ENCODE data around the gene SHROOM4.

DNA sequence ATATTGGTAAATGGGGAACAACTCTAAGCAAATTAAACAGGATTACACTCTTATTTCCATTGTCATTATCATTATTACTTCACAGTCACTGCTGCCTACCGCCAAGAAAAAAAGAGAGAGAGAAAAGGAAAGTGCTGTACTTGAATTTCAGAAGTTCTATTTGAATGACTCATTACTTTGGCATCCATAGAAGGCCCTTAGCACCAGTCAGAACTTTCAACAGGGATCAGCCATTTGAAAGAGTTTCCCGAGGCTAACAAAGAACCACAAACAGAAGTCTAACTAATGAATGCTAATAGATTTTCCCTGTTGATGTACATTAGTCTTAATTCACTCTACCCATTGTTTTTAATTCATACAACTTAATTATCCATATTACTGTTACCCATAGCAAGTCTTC, 116.3 kb downstream of the SHROOM4 start:
- TF ChIP-seq POLR2AphosphoS5 (IDR thresholded peaks at IDR 0.05): no peak
- TF ChIP-seq, protein P1, sequence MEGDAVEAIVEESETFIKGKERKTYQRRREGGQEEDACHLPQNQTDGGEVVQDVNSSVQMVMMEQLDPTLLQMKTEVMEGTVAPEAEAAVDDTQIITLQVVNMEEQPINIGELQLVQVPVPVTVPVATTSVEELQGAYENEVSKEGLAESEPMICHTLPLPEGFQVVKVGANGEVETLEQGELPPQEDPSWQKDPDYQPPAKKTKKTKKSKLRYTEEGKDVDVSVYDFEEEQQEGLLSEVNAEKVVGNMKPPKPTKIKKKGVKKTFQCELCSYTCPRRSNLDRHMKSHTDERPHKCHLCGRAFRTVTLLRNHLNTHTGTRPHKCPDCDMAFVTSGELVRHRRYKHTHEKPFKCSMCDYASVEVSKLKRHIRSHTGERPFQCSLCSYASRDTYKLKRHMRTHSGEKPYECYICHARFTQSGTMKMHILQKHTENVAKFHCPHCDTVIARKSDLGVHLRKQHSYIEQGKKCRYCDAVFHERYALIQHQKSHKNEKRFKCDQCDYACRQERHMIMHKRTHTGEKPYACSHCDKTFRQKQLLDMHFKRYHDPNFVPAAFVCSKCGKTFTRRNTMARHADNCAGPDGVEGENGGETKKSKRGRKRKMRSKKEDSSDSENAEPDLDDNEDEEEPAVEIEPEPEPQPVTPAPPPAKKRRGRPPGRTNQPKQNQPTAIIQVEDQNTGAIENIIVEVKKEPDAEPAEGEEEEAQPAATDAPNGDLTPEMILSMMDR (IDR thresholded peaks at IDR 0.05): no peak

All from breast epithelium (tissue), 3 donors.